IMR-90 (cell line): ENCODE results near the gene PEX14. TPM values are rescaled to one million over a fixed set of nuclear protein-coding genes. Genes with fewer than 3 reads are reported as not detected.

ENCODE experiments used
- ATAC-seq: fragments of 200-7000 bp; cut with Tn5 transposase; 2 replicates; pipeline ENCODE4 v1.9.1; 2020; ENCODE audit warnings: low read depth, mild to moderate bottlenecking, moderate library complexity
- BruUV-seq: library from RNA; stranded (reverse); fragments of 400-500 nt; replicated peaks from 2 replicates; lab custom pipeline; 2021; lab: Mats Ljungman, UMichigan
- CTCF ChIA-PET: fragments of 300-600 bp; formaldehyde crosslinking; extraction: SDS; loops from one replicate; lab custom pipeline; 2021; ENCODE audit warnings: antibody characterized with exemption; lab: Yijun Ruan, JAX
- POLR2A ChIA-PET: fragments of 300-600 bp; sonication (Branson Sonifier 250); formaldehyde crosslinking; loops from one replicate; lab custom pipeline; 2022; ENCODE audit warnings: antibody characterized with exemption; ENCODE audit not compliant: unreplicated experiment; lab: Charles Lee
- DNase-seq: peaks from one replicate; pipeline ENCODE4 v3.0.0; 2013
- H2AFZ ChIP-seq: replicated peaks from 2 replicates; pipeline ENCODE3; 2013; ENCODE audit warnings: low read length, mild to moderate bottlenecking; ENCODE audit not compliant: poor library complexity
- H2AK5ac ChIP-seq: 2 replicates; pipeline ENCODE4 v1.6.1; 2013; ENCODE audit warnings: low read depth, low read length, inconsistent platforms
- H2AK9ac ChIP-seq: replicated peaks from 2 replicates; pipeline ENCODE3; 2013; ENCODE audit warnings: mild to moderate bottlenecking, low read depth, low read length, moderate library complexity; ENCODE audit not compliant: poor library complexity
- H2BK120ac ChIP-seq: 2 replicates; pipeline ENCODE4 v1.6.1; 2013; ENCODE audit warnings: low read depth, low read length, inconsistent platforms
- H2BK15ac ChIP-seq: 3 replicates; pipeline ENCODE4 v1.6.1; 2013; ENCODE audit warnings: low read depth, low read length, inconsistent platforms
- H2BK20ac ChIP-seq: 2 replicates; pipeline ENCODE4 v1.6.1; 2013; ENCODE audit warnings: low read depth, mild to moderate bottlenecking, inconsistent platforms, low read length, moderate library complexity
- H2BK5ac ChIP-seq: 2 replicates; pipeline ENCODE4 v1.6.1; 2013; ENCODE audit warnings: mild to moderate bottlenecking, low read depth, low read length, inconsistent platforms; ENCODE audit not compliant: poor library complexity, severe bottlenecking
- H3K14ac ChIP-seq: replicated peaks from 2 replicates; pipeline ENCODE4 v1.6.1; 2013; ENCODE audit warnings: low read depth, low read length, inconsistent platforms
- H3K18ac ChIP-seq: 2 replicates; pipeline ENCODE4 v1.6.1; 2013; ENCODE audit warnings: low read depth, low read length, control low read depth
- H3K23ac ChIP-seq: 2 replicates; pipeline ENCODE4 v1.6.1; 2013; ENCODE audit warnings: low read depth, low read length, inconsistent platforms
- H3K27ac ChIP-seq: 2 replicates; pipeline ENCODE4 v1.5.1; 2013; ENCODE audit warnings: mild to moderate bottlenecking, control low read depth, low read length; ENCODE audit not compliant: insufficient read depth
- H3K27me3 ChIP-seq: 2 replicates; pipeline ENCODE4 v1.6.1; 2013; ENCODE audit warnings: low read length; ENCODE audit not compliant: control insufficient read depth, insufficient read depth
- H3K36me3 ChIP-seq: 2 replicates; pipeline ENCODE4 v1.6.1; 2013; ENCODE audit warnings: low read length, mixed read lengths; ENCODE audit not compliant: control insufficient read depth, insufficient read depth
- H3K4ac ChIP-seq: 2 replicates; pipeline ENCODE4 v1.6.1; 2013; ENCODE audit warnings: low read depth, low read length, inconsistent platforms
- H3K4me1 ChIP-seq: 2 replicates; pipeline ENCODE4 v1.6.1; 2013; ENCODE audit warnings: low read length, mixed read lengths; ENCODE audit not compliant: control insufficient read depth, insufficient read depth
- H3K4me2 ChIP-seq: 2 replicates; pipeline ENCODE4 v1.6.1; 2013; ENCODE audit warnings: low read depth, mild to moderate bottlenecking, control low read depth, low read length, moderate library complexity
- H3K4me3 ChIP-seq: 2 replicates; pipeline ENCODE4 v1.5.1; 2013; ENCODE audit warnings: low read depth, mild to moderate bottlenecking, control low read depth, low read length, moderate library complexity; ENCODE audit not compliant: insufficient read depth
- H3K56ac ChIP-seq: 2 replicates; pipeline ENCODE4 v1.6.1; 2013; ENCODE audit warnings: low read length, inconsistent platforms; ENCODE audit not compliant: insufficient read depth; ENCODE audit errors: extremely low read depth
- H3K79me1 ChIP-seq, 2 experiments: 2 replicates each; pipeline ENCODE4 v1.6.1; 2013; ENCODE audit warnings: low read length in 2 of 2, inconsistent platforms in 1 of 2, low read depth in 1 of 2
- H3K9ac ChIP-seq: 2 replicates; pipeline ENCODE4 v1.6.1; 2013; ENCODE audit warnings: low read depth, low read length, control low read depth
- H3K9me1 ChIP-seq: 2 replicates; pipeline ENCODE4 v1.6.1; 2013; ENCODE audit warnings: low read length, inconsistent platforms; ENCODE audit not compliant: insufficient read depth
- H3K9me3 ChIP-seq: 2 replicates; pipeline ENCODE4 v1.6.1; 2013; ENCODE audit warnings: low read length; ENCODE audit not compliant: control insufficient read depth, insufficient read depth
- H4K20me1 ChIP-seq: 2 replicates; pipeline ENCODE4 v1.6.1; 2013; ENCODE audit warnings: low read length, inconsistent platforms; ENCODE audit not compliant: insufficient read depth
- H4K5ac ChIP-seq: 2 replicates; pipeline ENCODE4 v1.6.1; 2013; ENCODE audit warnings: mild to moderate bottlenecking, low read depth, low read length, control low read depth
- H4K8ac ChIP-seq, 2 experiments: 2 replicates each; pipeline ENCODE4 v1.6.1; 2013; ENCODE audit warnings: low read depth in 2 of 2, low read length in 2 of 2, control low read depth in 1 of 2, inconsistent platforms in 1 of 2
- H4K91ac ChIP-seq: 2 replicates; pipeline ENCODE4 v1.6.1; 2013; ENCODE audit warnings: low read depth, low read length, inconsistent platforms; ENCODE audit not compliant: insufficient read depth
- CEBPB ChIP-seq: IDR thresholded peaks from 2 replicates; pipeline ENCODE4 v1.6.1; 2012; ENCODE audit warnings: low read depth, low read length, improper control_type of control experiment
- RAD21 ChIP-seq: IDR thresholded peaks from 2 replicates; pipeline ENCODE4 v1.6.1; 2012; ENCODE audit warnings: low read length, improper control_type of control experiment
- WGBS, 2 experiments: methylation state at CpG; one replicate each; pipeline versions ENCODE4 v1.1.5 to v1.1.7; 2013; ENCODE audit warnings: missing lambda C conversion rate in 2 of 2; ENCODE audit not compliant: insufficient read length in 1 of 2; ENCODE audit errors: extremely low coverage in 2 of 2; 5-methylcytosine and 5-hydroxymethylcytosine counted together
- dilution Hi-C: fragments of 300-500 bp; cut with HindIII; formaldehyde crosslinking; loops from one replicate; pipeline ENCODE4 v1.14.3; 2018; ENCODE audit warnings: low sequenced_read_pairs; ENCODE audit not compliant: unreplicated experiment
- in situ Hi-C: fragments of 300-500 bp; cut with MboI; formaldehyde crosslinking; loops from 3 replicates; pipeline ENCODE4 v1.14.3; 2019; ENCODE audit warnings: low sequenced_read_pairs, inconsistent platforms, mixed read lengths
- intact Hi-C: fragments of 100-400 bp; cut with micrococcal nuclease; formaldehyde crosslinking; loops from 2 replicates; pipeline ENCODE4 v1.10.0; 2022
- polyA plus RNA-seq, 3 experiments: library from polyadenylated mRNA; depleted of rRNA; stranded (reverse); fragments of >200 nt; gene quantifications; 2 replicates each; pipeline ENCODE4 v1.2.3, GENCODE V29; 2012; ENCODE audit warnings: low replicate concordance in 1 of 3
- total RNA-seq: library from RNA; depleted of rRNA; stranded (reverse); fragments of >200 nt; gene quantifications from 2 replicates; pipeline ENCODE4 v1.2.3, GENCODE V29; 2012
- TF ChIP-seq, protein P1 (sequence below): conservative IDR thresholded peaks from 2 replicates; pipeline ENCODE4 v1.5.1; 2012; ENCODE audit warnings: mild to moderate bottlenecking, low read depth, low read length, improper control_type of control experiment

The PEX14 gene
- total and polyA plus RNA-seq, 2 of the 4 experiments (the other 2 are of a cell fraction) = 9.5 to 22.5 TPM

DNA sequence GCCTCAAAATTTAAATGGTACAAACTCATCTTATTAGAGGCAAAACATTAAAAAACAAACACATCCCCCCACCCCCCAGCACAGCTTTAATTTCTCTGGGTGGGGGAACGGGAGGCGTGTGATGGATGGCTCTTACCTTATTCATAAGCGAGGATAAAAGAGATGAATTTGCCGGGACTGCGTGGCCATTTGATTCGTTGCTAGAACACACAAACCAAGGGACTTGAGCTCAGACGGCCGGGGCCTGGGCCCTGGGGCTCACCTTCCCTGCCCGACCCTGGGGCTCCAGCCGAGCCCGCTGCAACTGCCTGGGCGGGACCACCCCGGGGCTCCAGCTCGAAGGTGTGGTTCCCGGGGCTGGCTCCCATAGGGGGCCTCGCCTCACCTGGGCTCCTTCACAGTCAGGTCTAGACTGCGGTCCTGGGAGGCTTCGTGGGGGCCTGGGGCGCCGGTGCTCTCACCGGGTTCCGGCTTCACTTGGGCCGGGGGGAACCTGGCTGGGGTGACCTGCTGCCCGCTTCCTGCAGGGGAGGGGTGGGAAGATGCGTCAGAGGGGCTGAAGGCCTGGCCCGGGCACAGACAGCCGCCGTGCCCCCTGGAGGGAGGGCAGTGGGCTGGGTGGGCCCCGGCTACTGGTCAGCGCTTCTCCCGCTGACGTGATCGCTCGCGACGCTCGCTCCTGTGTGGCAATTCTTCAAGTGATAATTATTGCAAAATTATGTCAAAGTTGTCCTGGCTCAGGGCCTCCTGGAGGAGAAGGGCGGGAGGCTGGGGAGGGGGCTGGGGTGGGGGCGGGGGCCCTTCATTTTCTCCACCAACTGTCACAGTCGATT, 176.0 kb downstream of the PEX14 start:
- Histone ChIP-seq H3K4me1 (no peaks in the 10 kb centered on the region), H2BK120ac (no peak overlapping the region), H3K9me3 (no peaks in the 10 kb centered on the region), H3K27ac (no peak overlapping the region), H3K18ac (no peak overlapping the region), H3K4me3 (no peak overlapping the region), H2BK20ac (no peak overlapping the region), H3K27me3 (no peaks in the 10 kb centered on the region; the same call in 1 of the 2 replicates), H3K4ac (no peak overlapping the region), H2BK5ac (no peak overlapping the region), H3K14ac (no peak overlapping the region), H3K36me3 (no peaks in the 10 kb centered on the region), H4K5ac (no peak overlapping the region), H2AK9ac (peak overlapping the region; percentile 42), H3K9me1 (0 out of 2 replicates have a peak, but pooled peaks cover 3% of the 10 kb centered on the region), H4K20me1 (no peaks in the 10 kb centered on the region), H2AK5ac (no peak overlapping the region), H3K9ac (no peak overlapping the region), H2AFZ (no peak overlapping the region), H3K56ac (no peak overlapping the region), H2BK15ac (no peak overlapping the region), H4K8ac (no peak overlapping the region), H3K23ac (no peak overlapping the region), H3K4me2 (no peak overlapping the region), H3K79me1 (no peaks in the 10 kb centered on the region), H4K91ac (no peak overlapping the region)
- in situ Hi-C loops = no loop called here
- DNase-seq (no peak), ATAC-seq (no peak)
- POLR2A ChIA-PET = no interaction called here
- intact Hi-C loops = no loop called here
- no TSS peak for BruUV-seq
- dilution Hi-C loops = no loop called here
- 82% methylated on average over 10 of the region's 40 CpGs; no CpG with 5 or more reads in 1 of the 2 experiments for WGBS, 2 experiments
- CTCF ChIA-PET = no interaction called here
- TF ChIP-seq RAD21 (no peak), CEBPB (no peak)
- TF ChIP-seq, protein P1, sequence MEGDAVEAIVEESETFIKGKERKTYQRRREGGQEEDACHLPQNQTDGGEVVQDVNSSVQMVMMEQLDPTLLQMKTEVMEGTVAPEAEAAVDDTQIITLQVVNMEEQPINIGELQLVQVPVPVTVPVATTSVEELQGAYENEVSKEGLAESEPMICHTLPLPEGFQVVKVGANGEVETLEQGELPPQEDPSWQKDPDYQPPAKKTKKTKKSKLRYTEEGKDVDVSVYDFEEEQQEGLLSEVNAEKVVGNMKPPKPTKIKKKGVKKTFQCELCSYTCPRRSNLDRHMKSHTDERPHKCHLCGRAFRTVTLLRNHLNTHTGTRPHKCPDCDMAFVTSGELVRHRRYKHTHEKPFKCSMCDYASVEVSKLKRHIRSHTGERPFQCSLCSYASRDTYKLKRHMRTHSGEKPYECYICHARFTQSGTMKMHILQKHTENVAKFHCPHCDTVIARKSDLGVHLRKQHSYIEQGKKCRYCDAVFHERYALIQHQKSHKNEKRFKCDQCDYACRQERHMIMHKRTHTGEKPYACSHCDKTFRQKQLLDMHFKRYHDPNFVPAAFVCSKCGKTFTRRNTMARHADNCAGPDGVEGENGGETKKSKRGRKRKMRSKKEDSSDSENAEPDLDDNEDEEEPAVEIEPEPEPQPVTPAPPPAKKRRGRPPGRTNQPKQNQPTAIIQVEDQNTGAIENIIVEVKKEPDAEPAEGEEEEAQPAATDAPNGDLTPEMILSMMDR = no peak
